GM19193 (cell line): Measurements from ENCODE around the gene TMEM169.

Experiments
- POLR2A ChIP-seq: IDR thresholded peaks from 4 replicates; pipeline ENCODE4 v1.6.1; 2011; ENCODE audit not compliant: insufficient read depth, insufficient read length; ENCODE audit errors: extremely low read depth

Gene TMEM169

DNA sequence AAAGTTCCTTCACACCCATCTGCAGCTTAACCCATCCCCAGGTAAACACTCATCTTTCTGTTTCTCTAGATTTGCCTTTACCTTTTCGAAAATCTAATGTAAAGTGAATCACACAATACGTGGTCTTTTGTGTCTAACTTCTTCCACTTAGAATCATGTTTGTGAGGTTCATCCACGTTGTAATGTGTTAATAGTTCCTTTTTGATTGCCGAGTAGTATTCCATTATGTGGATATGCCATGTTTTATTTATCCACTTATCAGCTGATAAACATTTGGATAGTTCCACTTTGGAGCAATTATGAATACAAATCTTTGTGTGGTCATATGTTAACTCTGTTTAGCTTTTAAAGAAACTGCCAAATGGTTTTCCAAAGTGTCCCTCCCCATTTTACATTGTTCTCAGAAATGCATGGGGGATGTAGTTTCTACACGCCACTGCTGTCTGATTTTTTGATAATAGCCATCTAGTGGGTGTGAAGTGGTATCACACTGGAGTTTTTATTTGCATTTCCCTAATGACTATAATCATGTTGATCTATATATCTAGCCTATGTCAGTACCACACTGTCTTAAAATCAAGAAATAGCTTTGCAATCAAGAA is 22.4 kb upstream of the TMEM169 start:
- TF ChIP-seq POLR2A, result no peak

DNA sequence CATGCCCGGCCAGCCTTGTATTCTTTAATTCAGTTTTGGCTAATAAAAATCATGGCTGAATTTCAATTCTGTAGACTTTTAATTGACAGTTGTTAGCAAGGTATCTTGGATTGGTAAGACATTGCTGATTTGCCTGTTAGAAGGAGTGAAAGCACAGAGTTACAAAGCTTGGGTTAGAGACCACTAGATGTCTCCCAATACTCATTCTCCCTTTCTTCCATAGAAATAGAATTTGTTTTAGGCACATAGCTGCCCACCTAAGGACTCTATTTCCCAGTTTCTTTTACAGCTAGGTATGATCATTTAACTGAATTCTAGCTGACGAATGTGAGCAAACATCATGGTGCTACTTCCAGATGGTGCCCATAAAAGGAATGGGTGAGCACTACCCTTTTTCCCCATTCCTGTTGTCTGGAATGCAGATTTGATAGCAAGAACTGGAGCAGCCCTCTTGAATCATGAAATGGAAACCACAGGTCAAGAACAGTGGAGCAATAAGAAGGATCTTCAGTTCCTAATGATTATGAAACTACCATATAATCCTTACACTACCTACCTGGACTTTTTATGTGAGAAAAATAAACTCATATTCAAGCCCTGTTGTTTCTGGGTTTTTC is 17.6 kb upstream of the TMEM169 start:
- no peak for TF ChIP-seq POLR2A

DNA sequence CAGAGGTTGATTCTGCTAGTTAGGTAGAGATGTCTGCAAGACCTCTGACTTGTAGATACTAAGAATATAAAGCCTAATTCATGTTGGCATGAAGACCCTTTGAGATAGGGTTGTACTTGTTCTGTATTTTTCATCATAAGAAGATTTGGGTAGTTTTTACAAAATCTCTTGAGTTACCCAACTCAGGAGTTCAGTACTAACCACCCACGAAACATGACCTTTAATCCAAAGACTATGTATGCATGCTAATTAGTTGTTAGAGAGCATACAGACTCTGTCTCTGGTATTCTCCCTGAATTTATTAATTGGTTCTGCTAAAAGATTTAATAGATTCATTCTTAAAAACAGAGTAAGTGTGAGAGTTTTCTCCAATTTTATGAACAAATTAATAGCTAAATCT is 17.1 kb upstream of the TMEM169 start:
- no peak for TF ChIP-seq POLR2A

- TF ChIP-seq POLR2A, result no peak
Measured at GRCh38 chr2:216066230-216066629, 15.5 kb upstream of the TMEM169 start.

GRCh38 chr2:216069028-216069427 is 12.7 kb upstream of the TMEM169 start:
- no peak for TF ChIP-seq POLR2A

DNA sequence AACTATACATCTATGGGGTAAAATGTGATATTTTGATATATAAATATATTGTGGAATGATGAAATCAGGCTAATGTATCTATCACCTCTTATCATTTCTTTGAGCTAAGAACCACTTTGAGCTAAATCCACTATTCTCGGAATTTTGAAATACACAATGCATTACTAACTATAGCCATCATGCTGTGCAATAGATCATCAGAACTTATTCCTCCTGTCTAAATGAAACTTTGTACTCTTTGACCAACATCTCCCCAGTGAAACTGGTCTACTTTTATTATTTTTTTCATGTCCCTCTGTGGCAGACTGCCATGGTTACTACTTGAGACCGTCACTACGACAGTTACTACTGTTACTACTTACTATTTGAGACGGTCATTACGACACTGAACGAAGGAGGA is 11.5 kb upstream of the TMEM169 start:
- no peak for TF ChIP-seq POLR2A

GRCh38 chr2:216071111-216071851 is 10.4 kb upstream of the TMEM169 start:
- TF ChIP-seq POLR2A, result no peak

GRCh38 chr2:216072473-216072872 is 9.2 kb upstream of the TMEM169 start:
- no peak for TF ChIP-seq POLR2A

DNA sequence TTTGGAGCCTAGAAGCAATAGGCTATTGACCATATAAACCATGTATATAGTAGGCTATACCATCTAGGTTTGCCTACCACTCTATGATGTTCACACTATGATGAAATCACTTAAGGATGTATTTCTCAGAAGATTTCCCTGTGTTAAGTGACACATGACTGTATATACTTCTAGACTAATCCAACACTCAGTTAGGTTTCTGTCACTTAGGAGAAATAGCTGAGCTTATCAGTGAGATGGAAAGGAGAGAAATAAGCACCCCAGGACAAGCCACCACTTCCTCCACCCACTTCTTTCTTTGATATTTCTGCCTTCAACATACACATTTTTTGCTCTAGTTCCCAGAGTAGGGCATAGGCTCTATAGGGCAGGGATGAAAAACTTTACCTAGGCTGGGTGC is 7.9 kb upstream of the TMEM169 start:
- no peak for TF ChIP-seq POLR2A

- TF ChIP-seq POLR2A, result no peak
Measured at GRCh38 chr2:216074380-216074779, 7.3 kb upstream of the TMEM169 start.

DNA sequence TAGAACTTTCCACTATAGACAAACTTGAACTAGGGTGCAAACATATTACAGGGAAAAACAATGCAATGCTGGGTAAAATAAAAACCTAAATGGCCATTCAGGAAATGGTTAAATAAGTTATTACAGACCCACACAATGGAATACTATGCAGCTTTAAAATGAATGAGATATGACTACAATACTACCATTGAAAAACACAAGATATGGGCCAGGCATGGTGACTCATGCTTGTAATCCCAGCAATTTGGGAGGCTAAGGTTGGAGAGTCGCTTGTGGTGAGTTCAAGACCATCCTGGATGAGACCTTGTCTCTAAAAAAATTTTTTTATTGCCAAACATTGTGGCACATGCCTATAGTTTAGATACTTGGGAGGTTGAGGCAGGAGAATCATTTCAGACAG is 6.9 kb upstream of the TMEM169 start:
- no peak for TF ChIP-seq POLR2A

- TF ChIP-seq POLR2A, result no peak
Measured at GRCh38 chr2:216075510-216076485, 5.9 kb upstream of the TMEM169 start.

GRCh38 chr2:216078776-216079175 is 2.9 kb upstream of the TMEM169 start:
- TF ChIP-seq POLR2A, result no peak

DNA sequence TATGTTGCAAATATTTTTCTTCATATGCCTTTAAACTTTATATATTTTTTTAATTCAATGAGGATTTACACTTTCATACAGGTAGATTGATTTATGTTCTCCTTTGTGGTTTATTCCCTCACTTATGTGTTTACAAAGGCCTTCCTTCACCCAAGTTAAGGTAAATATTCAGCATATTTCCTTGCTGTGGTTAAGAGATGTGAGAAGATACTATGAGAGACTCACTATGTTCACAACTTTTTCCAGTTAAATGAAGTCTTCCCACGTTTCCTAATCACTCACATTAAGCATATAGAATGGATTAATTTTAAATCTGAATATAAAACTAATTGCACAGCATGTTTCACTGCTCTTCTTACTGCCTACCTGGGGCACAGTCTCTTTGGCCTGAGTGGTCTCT is 707 bp upstream of the TMEM169 start:
- TF ChIP-seq POLR2A, result no peak

DNA sequence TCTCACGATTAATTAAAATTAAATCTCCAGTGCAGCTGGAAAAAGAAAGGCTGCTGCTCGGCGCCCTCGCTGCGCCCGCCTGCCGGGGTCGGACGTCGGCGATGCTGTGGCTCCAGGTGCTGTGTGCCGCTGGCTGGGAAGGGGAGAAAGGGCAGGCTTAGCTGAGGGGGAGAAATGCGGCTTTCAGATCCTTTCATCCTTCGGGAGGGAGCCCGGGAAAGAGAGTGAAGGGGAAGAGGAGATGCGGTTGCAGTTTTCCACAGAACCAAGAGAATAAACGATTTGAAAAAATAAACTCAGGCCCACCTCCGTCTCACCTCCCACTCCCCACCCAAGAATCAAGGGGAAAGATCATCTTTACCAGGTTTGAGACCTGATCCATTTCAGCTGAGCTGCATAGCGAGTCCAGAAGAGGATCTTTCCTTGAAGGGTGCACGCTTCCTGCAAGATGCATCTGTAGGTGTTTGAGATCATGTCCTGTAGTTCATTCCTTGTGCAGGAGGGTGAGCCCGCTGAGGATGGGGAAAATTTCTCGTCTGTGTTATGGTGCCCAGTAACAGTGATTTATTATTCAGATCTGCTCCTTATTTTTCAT is 495 bp downstream of the TMEM169 start:
- TF ChIP-seq POLR2A, result no peak

GRCh38 chr2:216082805-216083204 is 1.1 kb downstream of the TMEM169 start:
- TF ChIP-seq POLR2A, result no peak
